Parathyroid adenoma (tissue), 2 donors: ENCODE results near the gene TSHR.

Experiments used
- H2AFZ ChIP-seq: fragments of 300-600 bp; sonication (generic); one replicate; pipeline ENCODE4 v1.7.0; 2017; ENCODE audit warnings: antibody characterized with exemption, mild to moderate bottlenecking
- H3K27ac ChIP-seq: fragments of 300-600 bp; sonication (generic); one replicate; pipeline ENCODE4 v1.7.0; 2017
- H3K27me3 ChIP-seq: fragments of 300-600 bp; sonication (generic); one replicate; pipeline ENCODE4 v1.7.0; 2017; ENCODE audit warnings: low read length; ENCODE audit not compliant: control insufficient read depth, insufficient read depth
- H3K36me3 ChIP-seq: fragments of 300-600 bp; sonication (generic); one replicate; pipeline ENCODE4 v1.7.0; 2017; ENCODE audit warnings: low read length; ENCODE audit not compliant: control insufficient read depth, insufficient read depth
- H3K4me1 ChIP-seq: fragments of 300-600 bp; sonication (generic); one replicate; pipeline ENCODE4 v1.7.0; 2017; ENCODE audit warnings: control low read depth
- H3K4me2 ChIP-seq: fragments of 300-600 bp; sonication (generic); one replicate; pipeline ENCODE4 v1.7.0; 2017; ENCODE audit warnings: low read length
- H3K4me3 ChIP-seq: fragments of 300-600 bp; sonication (generic); one replicate; pipeline ENCODE4 v1.7.0; 2017; ENCODE audit warnings: low read depth, low read length
- H3K79me2 ChIP-seq: fragments of 300-600 bp; sonication (generic); one replicate; pipeline ENCODE4 v1.7.0; 2017; ENCODE audit warnings: control low read depth
- H3K9ac ChIP-seq: fragments of 300-600 bp; sonication (generic); one replicate; pipeline ENCODE4 v1.7.0; 2017; ENCODE audit warnings: mild to moderate bottlenecking
- H3K9me3 ChIP-seq: fragments of 300-600 bp; sonication (generic); one replicate; pipeline ENCODE4 v1.7.0; 2017; ENCODE audit warnings: low read length; ENCODE audit not compliant: control insufficient read depth
- TF ChIP-seq, protein P1 (sequence below): fragments of 300-600 bp; sonication (generic); IDR thresholded peaks from one replicate; pipeline ENCODE4 v1.7.0; 2017; ENCODE audit warnings: antibody characterized with exemption, mild to moderate bottlenecking
- donor health status: primary hyperparathyroidism.

Gene TSHR

GRCh38 chr14:80978403-80978802 lies 23.0 kb downstream of the TSHR start:
- TF ChIP-seq, protein P1, sequence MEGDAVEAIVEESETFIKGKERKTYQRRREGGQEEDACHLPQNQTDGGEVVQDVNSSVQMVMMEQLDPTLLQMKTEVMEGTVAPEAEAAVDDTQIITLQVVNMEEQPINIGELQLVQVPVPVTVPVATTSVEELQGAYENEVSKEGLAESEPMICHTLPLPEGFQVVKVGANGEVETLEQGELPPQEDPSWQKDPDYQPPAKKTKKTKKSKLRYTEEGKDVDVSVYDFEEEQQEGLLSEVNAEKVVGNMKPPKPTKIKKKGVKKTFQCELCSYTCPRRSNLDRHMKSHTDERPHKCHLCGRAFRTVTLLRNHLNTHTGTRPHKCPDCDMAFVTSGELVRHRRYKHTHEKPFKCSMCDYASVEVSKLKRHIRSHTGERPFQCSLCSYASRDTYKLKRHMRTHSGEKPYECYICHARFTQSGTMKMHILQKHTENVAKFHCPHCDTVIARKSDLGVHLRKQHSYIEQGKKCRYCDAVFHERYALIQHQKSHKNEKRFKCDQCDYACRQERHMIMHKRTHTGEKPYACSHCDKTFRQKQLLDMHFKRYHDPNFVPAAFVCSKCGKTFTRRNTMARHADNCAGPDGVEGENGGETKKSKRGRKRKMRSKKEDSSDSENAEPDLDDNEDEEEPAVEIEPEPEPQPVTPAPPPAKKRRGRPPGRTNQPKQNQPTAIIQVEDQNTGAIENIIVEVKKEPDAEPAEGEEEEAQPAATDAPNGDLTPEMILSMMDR: no peak
- no peak overlapping the region for H3K27ac ChIP-seq
- H3K36me3 ChIP-seq: no peaks in the 10 kb centered on the region
- no peak overlapping the region for H2AFZ ChIP-seq
- no peaks in the 10 kb centered on the region for H3K79me2 ChIP-seq
- no peak overlapping the region for H3K9ac ChIP-seq
- H3K4me1 ChIP-seq: no peaks in the 10 kb centered on the region
- H3K4me3 ChIP-seq: no peak overlapping the region
- H3K9me3 ChIP-seq: no peaks in the 10 kb centered on the region
- no peaks in the 10 kb centered on the region for H3K27me3 ChIP-seq
- no peak overlapping the region for H3K4me2 ChIP-seq

DNA sequence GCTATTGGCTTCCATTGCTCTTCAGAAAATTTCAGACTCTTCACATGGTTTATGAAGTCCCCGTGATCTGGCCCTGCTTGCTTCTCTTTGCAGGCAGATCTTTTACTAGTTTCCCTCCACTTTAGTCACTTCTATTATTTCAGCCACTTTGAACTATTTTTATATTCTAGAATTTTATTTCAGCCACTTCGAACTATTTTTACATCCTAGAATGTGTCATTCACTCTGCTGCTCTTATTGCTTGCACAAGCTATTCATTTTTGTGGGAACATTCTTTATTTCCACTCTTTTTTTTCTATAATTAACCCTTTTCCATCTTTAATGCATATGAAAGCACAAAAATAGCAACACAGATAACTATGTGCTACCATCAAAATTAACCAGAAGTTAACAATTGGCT lies 24.5 kb downstream of the TSHR start:
- H3K4me1 ChIP-seq: no peaks in the 10 kb centered on the region
- no peak overlapping the region for H3K4me3 ChIP-seq
- TF ChIP-seq, protein P1: no peak
- no peak overlapping the region for H3K27ac ChIP-seq
- no peak overlapping the region for H3K4me2 ChIP-seq
- H3K9me3 ChIP-seq: no peaks in the 10 kb centered on the region
- H3K27me3 ChIP-seq: no peaks in the 10 kb centered on the region
- no peaks in the 10 kb centered on the region for H3K79me2 ChIP-seq
- H2AFZ ChIP-seq: no peak overlapping the region
- H3K9ac ChIP-seq: no peak overlapping the region
- H3K36me3 ChIP-seq: no peaks in the 10 kb centered on the region

DNA sequence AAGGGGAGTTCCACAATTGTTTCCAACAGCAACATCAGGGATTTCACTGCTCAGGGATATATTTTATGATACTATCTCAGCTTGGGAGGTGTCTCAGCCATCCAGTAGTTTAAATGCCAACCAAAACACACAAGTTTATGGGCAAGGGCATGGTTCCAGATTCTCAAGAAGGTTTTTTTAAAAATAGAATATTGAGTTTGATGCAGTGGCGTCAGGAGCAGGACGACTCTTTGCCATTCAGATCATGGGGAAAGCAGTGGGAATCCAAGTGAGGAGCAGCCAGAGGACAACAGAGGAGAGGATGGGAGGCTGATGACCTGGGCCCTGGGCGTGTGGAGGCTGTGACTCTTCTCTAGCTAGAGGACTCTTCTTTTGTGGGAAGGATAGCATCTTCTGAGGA lies 25.7 kb downstream of the TSHR start:
- H3K9me3 ChIP-seq: no peaks in the 10 kb centered on the region
- H3K79me2 ChIP-seq: no peaks in the 10 kb centered on the region
- no peak overlapping the region for H3K9ac ChIP-seq
- no peak overlapping the region for H2AFZ ChIP-seq
- H3K4me3 ChIP-seq: no peak overlapping the region
- no peak overlapping the region for H3K27ac ChIP-seq
- H3K4me1 ChIP-seq: no peaks in the 10 kb centered on the region
- H3K27me3 ChIP-seq: no peaks in the 10 kb centered on the region
- no peaks in the 10 kb centered on the region for H3K36me3 ChIP-seq
- TF ChIP-seq, protein P1: no peak
- no peak overlapping the region for H3K4me2 ChIP-seq

DNA sequence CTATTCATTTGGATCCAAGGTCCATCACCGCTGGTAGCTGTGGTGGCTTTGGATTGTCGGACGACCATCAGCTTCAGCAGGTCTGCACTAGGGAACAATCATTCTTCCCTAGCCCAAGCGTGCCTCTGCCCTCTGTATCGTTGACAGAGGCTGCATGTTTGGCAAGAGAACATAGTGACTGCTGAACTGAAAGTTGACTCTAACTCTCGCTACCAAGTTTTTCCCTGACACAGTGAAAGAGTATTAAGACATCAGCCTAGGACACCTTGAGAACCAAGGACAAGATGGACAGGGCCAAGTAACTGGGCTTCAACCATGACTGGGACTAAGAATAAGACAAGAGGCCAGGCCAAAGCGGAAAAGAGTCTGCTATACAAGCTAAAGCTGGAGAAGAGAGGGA lies 26.3 kb downstream of the TSHR start:
- H3K4me2 ChIP-seq: no peak overlapping the region
- no peak overlapping the region for H3K4me3 ChIP-seq
- no peaks in the 10 kb centered on the region for H3K9me3 ChIP-seq
- H2AFZ ChIP-seq: no peak overlapping the region
- H3K27me3 ChIP-seq: no peaks in the 10 kb centered on the region
- no peaks in the 10 kb centered on the region for H3K79me2 ChIP-seq
- no peak overlapping the region for H3K27ac ChIP-seq
- H3K4me1 ChIP-seq: no peaks in the 10 kb centered on the region
- TF ChIP-seq, protein P1: no peak
- no peak overlapping the region for H3K9ac ChIP-seq
- no peaks in the 10 kb centered on the region for H3K36me3 ChIP-seq

DNA sequence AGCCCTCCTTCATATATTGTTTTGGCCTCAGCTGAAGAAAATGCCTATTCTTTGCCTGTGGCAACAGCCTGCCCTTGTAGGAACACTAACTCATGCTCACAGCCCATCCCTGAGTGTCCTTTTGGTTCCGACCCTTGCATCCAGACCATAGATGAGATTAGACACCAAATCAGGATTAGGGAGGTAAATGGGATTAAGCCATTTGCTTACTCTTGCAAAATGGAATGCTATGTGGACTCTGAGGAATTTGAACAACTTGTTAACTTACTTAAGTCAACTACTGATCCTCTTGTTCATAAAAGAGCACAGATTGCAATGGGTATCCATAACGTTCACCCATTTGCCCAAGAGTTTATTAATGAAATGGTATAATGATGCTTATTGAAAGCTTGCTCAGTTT lies 27.3 kb downstream of the TSHR start:
- Histone ChIP-seq H3K9me3 (no peaks in the 10 kb centered on the region), H3K27ac (no peak overlapping the region), H3K36me3 (no peaks in the 10 kb centered on the region), H3K79me2 (no peaks in the 10 kb centered on the region), H3K9ac (no peak overlapping the region), H3K4me3 (no peak overlapping the region), H3K4me2 (no peak overlapping the region), H2AFZ (no peak overlapping the region), H3K4me1 (no peaks in the 10 kb centered on the region), H3K27me3 (no peaks in the 10 kb centered on the region)
- TF ChIP-seq, protein P1: no peak
